NCI-H1930 (cell line): ENCODE measurements around the gene FXYD4.

Experiments
- DNase-seq, 2 experiments: peaks; one replicate each; lab custom pipeline; 2025; lab: John Stamatoyannopoulos, UW

FXYD4 gene

GRCh38 chr10:43395571-43396060 lies 24.2 kb downstream of the FXYD4 start:
- DNase-seq: no peak

- DNase-seq: no peak
Observed at GRCh38 chr10:43396061-43396927, 24.9 kb downstream of the FXYD4 start.

GRCh38 chr10:43396928-43397624 lies 25.6 kb downstream of the FXYD4 start:
- DNase-seq: no peak

GRCh38 chr10:43398939-43399319 lies 27.5 kb downstream of the FXYD4 start:
- no peak for DNase-seq

- DNase-seq: no peak
Observed at GRCh38 chr10:43399320-43400310, 28.2 kb downstream of the FXYD4 start.

GRCh38 chr10:43401627-43402026 lies 30.2 kb downstream of the FXYD4 start:
- DNase-seq: no peak

- no peak for DNase-seq
Observed at GRCh38 chr10:43402176-43402575, 30.7 kb downstream of the FXYD4 start.

- no peak for DNase-seq
Observed at GRCh38 chr10:43402880-43403452, 31.5 kb downstream of the FXYD4 start.

GRCh38 chr10:43403911-43404703 lies 32.7 kb downstream of the FXYD4 start:
- DNase-seq: no peak

GRCh38 chr10:43404704-43405084 lies 33.3 kb downstream of the FXYD4 start:
- no peak for DNase-seq

GRCh38 chr10:43407148-43407575 lies 35.7 kb downstream of the FXYD4 start:
- DNase-seq: no peak

- peak in 1 of 2 experiments; percentile 10 for DNase-seq
Observed at GRCh38 chr10:43407576-43408330, 36.3 kb downstream of the FXYD4 start.

- DNase-seq: no peak
Observed at GRCh38 chr10:43408331-43408709, 36.9 kb downstream of the FXYD4 start.

GRCh38 chr10:43408710-43409384 lies 37.4 kb downstream of the FXYD4 start, which contains the start of gene HNRNPF:
Gene HNRNPF (minus strand): TSS chr10:43409186. CDS start chr10:43387884, 21,302 bp downstream.
- peak; percentile 67 to 80 for DNase-seq

GRCh38 chr10:43409385-43410109 lies 38.1 kb downstream of the FXYD4 start:
- DNase-seq: no peak

- no peak for DNase-seq
Observed at GRCh38 chr10:43410345-43410744, 38.9 kb downstream of the FXYD4 start.

- DNase-seq: no peak
Observed at GRCh38 chr10:43411536-43411935, 40.1 kb downstream of the FXYD4 start.

- no peak for DNase-seq
Observed at GRCh38 chr10:43415544-43415943, 44.1 kb downstream of the FXYD4 start.
